ENCODE data around the gene MBNL2. TPM values are rescaled to one million over a fixed set of nuclear protein-coding genes. Genes with fewer than 3 reads are reported as not detected.

The MBNL2 gene
- total and polyA plus RNA-seq, 10 of the 15 experiments (the other 5 are each of a cell fraction or from before 2014, with no cell fraction given), result 1.6 to 9.7 (median 6.7) TPM

GRCh38 chr13:97316390-97316789 is 94.3 kb downstream of the MBNL2 start:
- H3K4me2 ChIP-seq (ENCODE audit: control insufficient read depth, insufficient read depth), result no peak overlapping the region
- ChIA-PET CTCF (interaction anchor here (1.4 kb wide), 1 partner anchor 12 kb away, joined by 4 read pairs; no protein-coding TSS in a partner anchor), RAD21 (ENCODE audit: unreplicated experiment) (no interaction called here), POLR2A (interaction anchor here (0.6 kb wide), 1 partner anchor 937 kb away, joined by 5 read pairs; no protein-coding TSS in a partner anchor), SMC1A (ENCODE audit: uncharacterized antibody, unreplicated experiment) (no interaction called here)
- H3K4me3 ChIP-seq, result no peak overlapping the region
- H2AFZ ChIP-seq (ENCODE audit: control insufficient read depth, low read depth, low read length), result no peak overlapping the region
- no peaks in the 10 kb centered on the region for H3K27me3 ChIP-seq (replicated peaks in 1 of 2; ENCODE audit: control insufficient read depth in 2 of 2, insufficient read depth in 2 of 2, low read length in 1 of 2)
- H3K36me3 ChIP-seq (ENCODE audit: control insufficient read depth in 2 of 2, insufficient read depth in 2 of 2, low read length in 1 of 2), result no peaks in the 10 kb centered on the region
- no peak overlapping the region for H3K27ac ChIP-seq (ENCODE audit: control insufficient read depth, insufficient read depth)
- H3K9ac ChIP-seq (ENCODE audit: control insufficient read depth, insufficient read depth, low read length), result no peak overlapping the region
- FAIRE-seq (no peak), ATAC-seq (no peak), DNase-seq (ENCODE audit: low read depth, low spot score) (no peak)
- intact Hi-C loops (cut with micrococcal nuclease; ENCODE audit: unreplicated experiment) (no loop called here), in situ Hi-C loops (cut with MboI) (no loop called here)
- WGBS (ENCODE audit: insufficient coverage, insufficient replicate concordance, low lambda C conversion rate, missing lambda C conversion rate), result 100% methylated on average over 2 of the region's 2 CpGs
- H3K4me1 ChIP-seq (ENCODE audit: control insufficient read depth, insufficient read depth, low read length), result no peaks in the 10 kb centered on the region
- no TSS peak for BruUV-seq (replicated peaks)
- no peaks in the 10 kb centered on the region for H3K79me2 ChIP-seq (ENCODE audit: control insufficient read depth, insufficient read depth, low read length)
- no peaks in the 10 kb centered on the region for H3K9me3 ChIP-seq (replicated peaks; ENCODE audit: control insufficient read depth, insufficient read depth, low read length)
- H4K20me1 ChIP-seq (ENCODE audit: control insufficient read depth, insufficient read depth), result no peaks in the 10 kb centered on the region
- TF ChIP-seq MTA3 (IDR thresholded peaks at IDR 0.05; ENCODE audit: borderline replicate concordance, low read length) (no peak), TBL1XR1 (IDR thresholded peaks at IDR 0.05; ENCODE audit: low read depth, low read length) (no peak), PRDM15 (CRISPR knock-in tag; IDR thresholded peaks at IDR 0.05) (no peak), SUZ12 (IDR thresholded peaks at IDR 0.05; ENCODE audit: unreplicated experiment) (no peak), EED (IDR thresholded peaks at IDR 0.05; ENCODE audit: low read depth) (no peak), SIX5 (IDR thresholded peaks at IDR 0.05; ENCODE audit: low read depth, low read length, severe bottlenecking) (no peak), MTA2 (IDR thresholded peaks at IDR 0.05; ENCODE audit: low read depth) (no peak), SRF (IDR thresholded peaks at IDR 0.05; ENCODE audit: low read depth in 2 of 2, low read length in 2 of 2) (no peak), ZBED1 (IDR thresholded peaks at IDR 0.05; ENCODE audit: borderline replicate concordance) (no peak), NFXL1 (IDR thresholded peaks at IDR 0.05; ENCODE audit: borderline replicate concordance) (no peak), SREBF2 (IDR thresholded peaks at IDR 0.05; ENCODE audit: low read length) (no peak)
- TF ChIP-seq, protein P1, sequence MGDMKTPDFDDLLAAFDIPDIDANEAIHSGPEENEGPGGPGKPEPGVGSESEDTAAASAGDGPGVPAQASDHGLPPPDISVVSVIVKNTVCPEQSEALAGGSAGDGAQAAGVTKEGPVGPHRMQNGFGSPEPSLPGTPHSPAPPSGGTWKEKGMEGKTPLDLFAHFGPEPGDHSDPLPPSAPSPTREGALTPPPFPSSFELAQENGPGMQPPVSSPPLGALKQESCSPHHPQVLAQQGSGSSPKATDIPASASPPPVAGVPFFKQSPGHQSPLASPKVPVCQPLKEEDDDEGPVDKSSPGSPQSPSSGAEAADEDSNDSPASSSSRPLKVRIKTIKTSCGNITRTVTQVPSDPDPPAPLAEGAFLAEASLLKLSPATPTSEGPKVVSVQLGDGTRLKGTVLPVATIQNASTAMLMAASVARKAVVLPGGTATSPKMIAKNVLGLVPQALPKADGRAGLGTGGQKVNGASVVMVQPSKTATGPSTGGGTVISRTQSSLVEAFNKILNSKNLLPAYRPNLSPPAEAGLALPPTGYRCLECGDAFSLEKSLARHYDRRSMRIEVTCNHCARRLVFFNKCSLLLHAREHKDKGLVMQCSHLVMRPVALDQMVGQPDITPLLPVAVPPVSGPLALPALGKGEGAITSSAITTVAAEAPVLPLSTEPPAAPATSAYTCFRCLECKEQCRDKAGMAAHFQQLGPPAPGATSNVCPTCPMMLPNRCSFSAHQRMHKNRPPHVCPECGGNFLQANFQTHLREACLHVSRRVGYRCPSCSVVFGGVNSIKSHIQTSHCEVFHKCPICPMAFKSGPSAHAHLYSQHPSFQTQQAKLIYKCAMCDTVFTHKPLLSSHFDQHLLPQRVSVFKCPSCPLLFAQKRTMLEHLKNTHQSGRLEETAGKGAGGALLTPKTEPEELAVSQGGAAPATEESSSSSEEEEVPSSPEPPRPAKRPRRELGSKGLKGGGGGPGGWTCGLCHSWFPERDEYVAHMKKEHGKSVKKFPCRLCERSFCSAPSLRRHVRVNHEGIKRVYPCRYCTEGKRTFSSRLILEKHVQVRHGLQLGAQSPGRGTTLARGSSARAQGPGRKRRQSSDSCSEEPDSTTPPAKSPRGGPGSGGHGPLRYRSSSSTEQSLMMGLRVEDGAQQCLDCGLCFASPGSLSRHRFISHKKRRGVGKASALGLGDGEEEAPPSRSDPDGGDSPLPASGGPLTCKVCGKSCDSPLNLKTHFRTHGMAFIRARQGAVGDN (IDR thresholded peaks at IDR 0.05), result no peak
- TF ChIP-seq, protein P2, sequence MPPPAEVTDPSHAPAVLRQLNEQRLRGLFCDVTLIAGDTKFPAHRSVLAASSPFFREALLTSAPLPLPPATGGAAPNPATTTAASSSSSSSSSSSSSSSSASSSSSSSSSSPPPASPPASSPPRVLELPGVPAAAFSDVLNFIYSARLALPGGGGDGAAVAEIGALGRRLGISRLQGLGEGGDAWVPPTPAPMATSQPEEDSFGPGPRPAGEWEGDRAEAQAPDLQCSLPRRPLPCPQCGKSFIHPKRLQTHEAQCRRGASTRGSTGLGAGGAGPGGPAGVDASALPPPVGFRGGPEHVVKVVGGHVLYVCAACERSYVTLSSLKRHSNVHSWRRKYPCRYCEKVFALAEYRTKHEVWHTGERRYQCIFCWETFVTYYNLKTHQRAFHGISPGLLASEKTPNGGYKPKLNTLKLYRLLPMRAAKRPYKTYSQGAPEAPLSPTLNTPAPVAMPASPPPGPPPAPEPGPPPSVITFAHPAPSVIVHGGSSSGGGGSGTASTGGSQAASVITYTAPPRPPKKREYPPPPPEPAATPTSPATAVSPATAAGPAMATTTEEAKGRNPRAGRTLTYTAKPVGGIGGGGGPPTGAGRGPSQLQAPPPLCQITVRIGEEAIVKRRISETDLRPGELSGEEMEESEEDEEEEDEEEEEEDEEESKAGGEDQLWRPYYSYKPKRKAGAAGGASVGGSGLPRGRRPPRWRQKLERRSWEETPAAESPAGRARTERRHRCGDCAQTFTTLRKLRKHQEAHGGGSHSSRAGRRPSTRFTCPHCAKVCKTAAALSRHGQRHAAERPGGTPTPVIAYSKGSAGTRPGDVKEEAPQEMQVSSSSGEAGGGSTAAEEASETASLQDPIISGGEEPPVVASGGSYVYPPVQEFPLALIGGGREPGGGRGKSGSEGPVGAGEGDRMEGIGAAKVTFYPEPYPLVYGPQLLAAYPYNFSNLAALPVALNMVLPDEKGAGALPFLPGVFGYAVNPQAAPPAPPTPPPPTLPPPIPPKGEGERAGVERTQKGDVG (CRISPR knock-in tag; IDR thresholded peaks at IDR 0.05), result no peak

Data from GM12878 (cell line).